ENCODE measurements around the gene SCN8A. TPM values are rescaled to one million over a fixed set of nuclear protein-coding genes. Genes with fewer than 3 reads are reported as not detected.
"Not testable (repeated sequence)": the region's sequence is repeated elsewhere in the genome, so short reads cannot be mapped to it uniquely, and the experiment has no call there.

The SCN8A gene
- 0.85 TPM for polyA plus RNA-seq

GRCh38 chr12:51591016-51591901 lies at the start of gene SCN8A:
Gene SCN8A (plus strand): TSS chr12:51591233. CDS start chr12:51662818, 71,585 bp downstream.
- Mint-ChIP-seq H3K27me3 (peaks cover 30% of the 10 kb centered on the region), H3K27ac (peak within 1 kb of the TSS in 1 of 3 donors; percentile 12), H3K36me3 (no peaks in the 10 kb centered on the region), H3K4me1 (peaks cover 4 to 11% (median 6%) of the 10 kb centered on the region in 3 donors), H3K4me3 (peak within 1 kb of the TSS; percentile 85 to 94 (median 90)), H3K9me3 (peaks cover 0 to 3% (median 0%) of the 10 kb centered on the region in 3 donors)

- peaks cover 2 to 7% (median 5%) of the 10 kb centered on the region in 3 donors for H3K9me3 Mint-ChIP-seq
- H3K4me3 Mint-ChIP-seq, result no peak overlapping the region
- peaks cover 8 to 14% (median 13%) of the 10 kb centered on the region in 3 donors for H3K4me1 Mint-ChIP-seq
- no peaks in the 10 kb centered on the region for H3K36me3 Mint-ChIP-seq
- H3K27ac Mint-ChIP-seq, result no peak overlapping the region
- peaks cover 13% of the 10 kb centered on the region for H3K27me3 Mint-ChIP-seq
Observed at GRCh38 chr12:51546097-51546496, 44.9 kb upstream of the SCN8A start.

- no peaks in the 10 kb centered on the region for H3K36me3 Mint-ChIP-seq
- H3K27ac Mint-ChIP-seq, result no peak overlapping the region
- H3K9me3 Mint-ChIP-seq, result peaks cover 2 to 9% (median 7%) of the 10 kb centered on the region in 3 donors
- peak overlapping the region in 1 of 4 donors; percentile 61 for H3K4me3 Mint-ChIP-seq
- H3K4me1 Mint-ChIP-seq, result peaks cover 8 to 14% (median 13%) of the 10 kb centered on the region in 3 donors
- peaks cover 11% of the 10 kb centered on the region for H3K27me3 Mint-ChIP-seq
Observed at GRCh38 chr12:51547606-51548005, 43.4 kb upstream of the SCN8A start.

- no peaks in the 10 kb centered on the region for H3K36me3 Mint-ChIP-seq
- peaks cover 2 to 9% (median 7%) of the 10 kb centered on the region in 3 donors for H3K9me3 Mint-ChIP-seq
- H3K27me3 Mint-ChIP-seq, result peaks cover 12% of the 10 kb centered on the region
- H3K27ac Mint-ChIP-seq, result no peak overlapping the region
- peaks cover 8 to 14% (median 13%) of the 10 kb centered on the region in 3 donors for H3K4me1 Mint-ChIP-seq
- H3K4me3 Mint-ChIP-seq, result no peak overlapping the region
Observed at GRCh38 chr12:51548241-51548640, 42.8 kb upstream of the SCN8A start.

GRCh38 chr12:51549637-51550036 lies 41.4 kb upstream of the SCN8A start:
- Mint-ChIP-seq H3K27me3 (peaks cover 12% of the 10 kb centered on the region), H3K27ac (no peak overlapping the region), H3K9me3 (peaks cover 2 to 7% (median 4%) of the 10 kb centered on the region in 3 donors), H3K36me3 (no peaks in the 10 kb centered on the region), H3K4me3 (no peak overlapping the region), H3K4me1 (peaks cover 8 to 14% (median 13%) of the 10 kb centered on the region in 3 donors)

- H3K4me1 Mint-ChIP-seq, H3K9me3 Mint-ChIP-seq, H3K27ac Mint-ChIP-seq, H3K36me3 Mint-ChIP-seq, H3K27me3 Mint-ChIP-seq, H3K4me3 Mint-ChIP-seq: not testable (repeated sequence)
Observed at GRCh38 chr12:51568271-51569032, 22.6 kb upstream of the SCN8A start.

GRCh38 chr12:51579321-51579850 lies 11.6 kb upstream of the SCN8A start:
- peaks cover 1 to 5% (median 4%) of the 10 kb centered on the region in 3 donors for H3K9me3 Mint-ChIP-seq
- H3K4me1 Mint-ChIP-seq, result no peaks in the 10 kb centered on the region
- H3K27ac Mint-ChIP-seq, result no peak overlapping the region
- no peak overlapping the region for H3K4me3 Mint-ChIP-seq
- no peaks in the 10 kb centered on the region for H3K36me3 Mint-ChIP-seq
- H3K27me3 Mint-ChIP-seq, result peaks cover 23% of the 10 kb centered on the region

- H3K4me3 Mint-ChIP-seq, result peak overlapping the region in 2 of 4 donors; percentile 45 to 88
- peaks cover 0 to 3% (median 2%) of the 10 kb centered on the region in 3 donors for H3K9me3 Mint-ChIP-seq
- H3K27me3 Mint-ChIP-seq, result peaks cover 39% of the 10 kb centered on the region
- no peak overlapping the region for H3K27ac Mint-ChIP-seq
- peaks cover 4 to 11% (median 6%) of the 10 kb centered on the region in 3 donors for H3K4me1 Mint-ChIP-seq
- no peaks in the 10 kb centered on the region for H3K36me3 Mint-ChIP-seq
Observed at GRCh38 chr12:51589060-51589459, 2.0 kb upstream of the SCN8A start.

GRCh38 chr12:51589557-51590176 lies 1.4 kb upstream of the SCN8A start:
- peak overlapping the region; percentile 85 to 94 (median 90) for H3K4me3 Mint-ChIP-seq
- H3K36me3 Mint-ChIP-seq, result no peaks in the 10 kb centered on the region
- peaks cover 39% of the 10 kb centered on the region for H3K27me3 Mint-ChIP-seq
- H3K4me1 Mint-ChIP-seq, result peaks cover 4 to 11% (median 6%) of the 10 kb centered on the region in 3 donors
- H3K27ac Mint-ChIP-seq, result peak overlapping the region in 1 of 3 donors; percentile 12
- peaks cover 0 to 3% (median 2%) of the 10 kb centered on the region in 3 donors for H3K9me3 Mint-ChIP-seq

- peak overlapping the region in 1 of 3 donors; percentile 12 for H3K27ac Mint-ChIP-seq
- peaks cover 0 to 3% (median 0%) of the 10 kb centered on the region in 3 donors for H3K9me3 Mint-ChIP-seq
- H3K27me3 Mint-ChIP-seq, result peaks cover 34% of the 10 kb centered on the region
- H3K4me1 Mint-ChIP-seq, result peaks cover 4 to 11% (median 6%) of the 10 kb centered on the region in 3 donors
- H3K36me3 Mint-ChIP-seq, result no peaks in the 10 kb centered on the region
- H3K4me3 Mint-ChIP-seq, result peak overlapping the region; percentile 85 to 94 (median 90)
Observed at GRCh38 chr12:51590347-51591015, 552 bp upstream of the SCN8A start.

- no peak overlapping the region for H3K27ac Mint-ChIP-seq
- peaks cover 31% of the 10 kb centered on the region for H3K27me3 Mint-ChIP-seq
- H3K4me3 Mint-ChIP-seq, result peak overlapping the region; percentile 31 to 94 (median 65)
- peaks cover 0 to 3% (median 0%) of the 10 kb centered on the region in 3 donors for H3K9me3 Mint-ChIP-seq
- peaks cover 4 to 11% (median 6%) of the 10 kb centered on the region in 3 donors for H3K4me1 Mint-ChIP-seq
- no peaks in the 10 kb centered on the region for H3K36me3 Mint-ChIP-seq
Observed at GRCh38 chr12:51592034-51592705, 1.1 kb downstream of the SCN8A start.

GRCh38 chr12:51593021-51593420 lies 2.0 kb downstream of the SCN8A start:
- Mint-ChIP-seq H3K4me1 (peaks cover 4 to 11% (median 6%) of the 10 kb centered on the region in 3 donors), H3K27ac (no peak overlapping the region), H3K4me3 (peak overlapping the region in 3 of 4 donors; percentile 17 to 35 (median 31)), H3K9me3 (peaks cover 0 to 3% (median 0%) of the 10 kb centered on the region in 3 donors), H3K36me3 (no peaks in the 10 kb centered on the region), H3K27me3 (peaks cover 28% of the 10 kb centered on the region)

- no peaks in the 10 kb centered on the region for H3K36me3 Mint-ChIP-seq
- peak overlapping the region in 1 of 4 donors; percentile 31 for H3K4me3 Mint-ChIP-seq
- H3K27me3 Mint-ChIP-seq, result peaks cover 28% of the 10 kb centered on the region
Observed at GRCh38 chr12:51593539-51593938, 2.5 kb downstream of the SCN8A start.

More at GRCh38 chr12:51593539-51593938, 2.5 kb downstream of the SCN8A start:
- H3K9me3 Mint-ChIP-seq, result peaks cover 0 to 3% (median 0%) of the 10 kb centered on the region in 3 donors
- peaks cover 4 to 11% (median 6%) of the 10 kb centered on the region in 3 donors for H3K4me1 Mint-ChIP-seq
- H3K27ac Mint-ChIP-seq, result no peak overlapping the region
